Prostate gland (tissue), 2 donors: ENCODE data around the gene TAPT1.

Experiments used
- CTCF ChIP-seq, 4 experiments: fragments of 200-600 bp in 2 of 4; fragments of 450-650 bp in 2 of 4; sonication (generic) in 2 of 4; IDR thresholded peaks; 1 replicate in 3 of 4; 2 replicates in 1 of 4; pipeline ENCODE4 v1.5.1; 2016 to 2019; ENCODE audit warnings: antibody characterized with exemption in 4 of 4, mild to moderate bottlenecking in 2 of 4, moderate library complexity in 2 of 4
- POLR2AphosphoS5 ChIP-seq: sonication (generic); formaldehyde crosslinking; IDR thresholded peaks from one replicate; pipeline ENCODE4 v1.6.1; 2017; ENCODE audit warnings: antibody characterized with exemption

GRCh38 chr4:16110661-16111290 lies 115.5 kb downstream of the TAPT1 start:
- TF ChIP-seq CTCF (IDR thresholded peaks at IDR 0.05) (no peak), POLR2AphosphoS5 (no peak)
